Bone marrow (tissue), 2 donors: ENCODE measurements around the gene ERV3-1.
"Not testable (repeated sequence)": the region's sequence is repeated elsewhere in the genome, so short reads cannot be mapped to it uniquely, and the experiment has no call there.

Experiments
- DNase-seq, 2 donors: peaks; one replicate each; lab custom pipeline; 2025; lab: John Stamatoyannopoulos, UW

ERV3-1 gene

GRCh38 chr7:64999165-65000004, 7.1 kb downstream of the ERV3-1 start:
- peak; percentile 9 to 79 for DNase-seq

- no peak for DNase-seq
These were observed 7.7 kb downstream of the ERV3-1 start for GRCh38 chr7:64998865-64999164.

DNA sequence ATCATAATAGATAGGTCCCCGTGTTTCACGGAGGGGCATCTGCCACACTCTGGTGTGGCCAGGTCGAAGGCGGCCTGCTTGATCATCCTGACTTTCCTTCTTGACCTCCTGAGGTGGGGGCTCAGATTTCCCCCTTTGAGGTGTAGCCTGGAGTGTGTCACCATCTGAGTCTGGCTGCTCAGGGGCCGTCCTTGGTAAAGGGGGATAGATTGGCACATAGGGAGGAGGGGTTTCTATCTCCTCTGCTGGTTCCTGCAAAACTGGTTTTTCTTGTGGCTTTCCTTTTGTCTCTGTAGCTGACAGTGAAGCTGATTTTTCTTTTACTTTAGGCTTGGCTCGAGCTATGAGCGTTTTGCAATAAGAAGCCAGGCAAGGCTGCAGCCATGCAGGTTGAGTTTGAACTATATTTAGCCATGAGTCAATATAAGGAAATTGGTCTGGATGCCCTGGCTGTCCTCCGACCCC, 8.5 kb downstream of the ERV3-1 start:
- DNase-seq, result no peak

GRCh38 chr7:64997164-64997908, 9.2 kb downstream of the ERV3-1 start:
- no peak for DNase-seq

GRCh38 chr7:64996305-64996704, 10.2 kb downstream of the ERV3-1 start:
- DNase-seq, result no peak

DNA sequence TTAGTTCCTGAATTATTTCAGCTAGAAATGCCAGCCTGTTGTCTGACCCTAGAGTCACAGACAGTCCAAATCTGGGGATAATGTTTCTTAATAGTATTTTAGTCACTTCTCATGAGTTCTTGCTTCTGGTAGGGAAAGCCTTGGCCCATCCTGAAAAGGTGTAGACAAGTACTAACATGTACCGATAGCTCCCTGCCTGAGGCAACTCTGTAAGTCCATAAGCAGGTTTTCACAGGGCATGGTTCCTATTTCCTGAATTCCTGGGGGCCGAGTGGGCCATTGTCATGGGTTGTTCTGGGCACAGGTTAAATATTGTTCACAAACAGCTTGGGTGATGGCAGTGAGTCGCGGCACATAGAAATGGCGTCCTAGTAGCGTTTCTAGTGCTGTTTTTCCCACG, 12.6 kb downstream of the ERV3-1 start:
- no peak for DNase-seq

DNA sequence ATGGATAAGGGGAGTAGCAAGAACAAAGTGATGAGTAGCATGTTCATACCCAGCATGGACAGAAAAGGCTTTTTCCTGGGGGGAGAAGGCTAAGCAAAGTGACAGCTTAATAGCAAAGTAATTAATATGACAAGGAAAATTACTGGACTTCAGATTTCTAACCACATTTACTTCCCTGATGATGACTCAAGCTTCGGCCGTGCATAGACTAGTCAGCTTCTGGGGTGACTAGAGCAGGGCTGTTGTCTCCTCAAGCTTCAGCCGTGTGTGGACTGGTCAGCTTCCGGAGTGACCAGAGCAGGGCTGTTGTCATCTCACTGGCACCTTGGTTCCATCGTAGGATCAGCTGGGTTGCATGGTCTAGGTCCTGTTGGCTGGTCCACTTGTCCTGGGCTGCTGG, 13.5 kb downstream of the ERV3-1 start:
- DNase-seq, result no peak

GRCh38 chr7:64990936-64991335, 15.6 kb downstream of the ERV3-1 start, which contains the start of gene ZNF117:
Gene ZNF117, minus strand, starts transcription at chr7:64991036.
- no peak for DNase-seq

GRCh38 chr7:64990216-64990615, 16.3 kb downstream of the ERV3-1 start:
- no peak for DNase-seq

- DNase-seq, result no peak
These were observed 27.8 kb downstream of the ERV3-1 start for GRCh38 chr7:64978497-64979203.

DNA sequence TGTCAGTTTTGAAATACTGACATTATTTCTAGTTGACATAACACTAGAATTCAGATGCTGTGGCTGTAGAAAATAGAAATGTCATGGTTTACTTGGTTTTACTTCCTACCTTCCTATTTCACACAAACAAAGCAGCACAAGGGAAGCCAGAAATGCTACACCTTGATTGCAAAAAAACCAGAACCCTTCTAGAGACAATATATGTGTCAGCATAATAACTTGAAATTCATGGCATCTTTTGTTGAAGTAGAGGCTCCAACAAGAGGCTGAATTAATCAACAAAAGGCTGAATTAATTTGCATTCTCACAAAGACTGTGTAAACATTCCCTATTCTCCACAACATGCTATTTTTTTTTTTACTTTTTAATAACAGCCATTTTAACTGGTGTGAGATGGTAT, 40.9 kb downstream of the ERV3-1 start:
- DNase-seq, result no peak

- DNase-seq, result no peak
These were observed 47.3 kb downstream of the ERV3-1 start for GRCh38 chr7:64959072-64959747.

DNA sequence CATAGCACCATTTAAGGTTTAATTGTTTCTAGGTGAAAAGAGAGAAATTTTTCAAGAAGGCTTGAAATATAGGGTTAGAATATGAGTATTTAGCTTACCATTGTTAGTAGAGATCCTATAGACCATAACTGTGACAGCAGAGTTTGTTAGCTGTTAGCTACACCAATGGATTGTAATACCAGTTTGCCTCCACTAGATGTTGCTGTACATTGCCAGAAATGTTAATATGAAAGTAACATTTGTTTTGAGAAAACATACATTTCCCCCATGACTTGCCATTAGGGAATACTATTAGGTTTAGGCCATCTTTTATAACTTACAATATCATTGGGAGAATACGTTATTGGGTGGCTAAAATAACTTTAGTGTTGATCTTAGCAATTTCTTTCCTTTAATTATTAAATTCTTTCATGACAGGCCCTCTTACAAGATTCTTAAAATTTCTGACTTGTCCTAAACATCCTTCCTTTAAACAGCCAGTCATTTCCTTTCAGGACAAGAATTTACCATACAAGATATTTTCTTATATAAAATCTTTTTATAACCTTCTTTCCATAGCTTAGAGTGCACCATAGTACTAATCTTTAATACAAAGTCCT, 55.1 kb downstream of the ERV3-1 start:
- peak in 1 of 2 donors; percentile 53 for DNase-seq

- DNase-seq, result not testable (repeated sequence)
These were observed 55.8 kb downstream of the ERV3-1 start for GRCh38 chr7:64950673-64951072.

DNA sequence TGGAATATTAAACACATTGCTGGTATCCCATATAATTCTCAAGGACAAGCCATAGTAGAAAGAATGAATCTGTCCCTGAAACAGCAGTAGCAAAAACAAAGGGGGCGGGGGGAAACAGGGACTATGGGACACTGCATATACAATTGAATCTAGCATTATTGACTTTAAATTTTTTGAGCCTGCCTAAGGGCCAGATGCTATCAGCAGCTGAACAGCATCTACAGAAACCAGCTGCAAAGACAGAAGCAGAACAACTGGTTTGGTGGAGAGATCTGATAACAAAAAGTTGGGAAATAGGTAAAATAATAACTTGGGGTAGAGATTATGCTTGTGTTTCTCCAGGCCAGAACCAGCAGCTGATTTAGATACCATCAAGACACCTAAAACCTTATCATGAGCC, 57.7 kb downstream of the ERV3-1 start:
- DNase-seq, result not testable (repeated sequence)

- no peak for DNase-seq
These were observed 59.1 kb downstream of the ERV3-1 start for GRCh38 chr7:64947252-64948000.

- DNase-seq, result no peak
These were observed 59.7 kb downstream of the ERV3-1 start for GRCh38 chr7:64946772-64947171.

GRCh38 chr7:64945503-64946175, 60.8 kb downstream of the ERV3-1 start:
- no peak for DNase-seq

DNA sequence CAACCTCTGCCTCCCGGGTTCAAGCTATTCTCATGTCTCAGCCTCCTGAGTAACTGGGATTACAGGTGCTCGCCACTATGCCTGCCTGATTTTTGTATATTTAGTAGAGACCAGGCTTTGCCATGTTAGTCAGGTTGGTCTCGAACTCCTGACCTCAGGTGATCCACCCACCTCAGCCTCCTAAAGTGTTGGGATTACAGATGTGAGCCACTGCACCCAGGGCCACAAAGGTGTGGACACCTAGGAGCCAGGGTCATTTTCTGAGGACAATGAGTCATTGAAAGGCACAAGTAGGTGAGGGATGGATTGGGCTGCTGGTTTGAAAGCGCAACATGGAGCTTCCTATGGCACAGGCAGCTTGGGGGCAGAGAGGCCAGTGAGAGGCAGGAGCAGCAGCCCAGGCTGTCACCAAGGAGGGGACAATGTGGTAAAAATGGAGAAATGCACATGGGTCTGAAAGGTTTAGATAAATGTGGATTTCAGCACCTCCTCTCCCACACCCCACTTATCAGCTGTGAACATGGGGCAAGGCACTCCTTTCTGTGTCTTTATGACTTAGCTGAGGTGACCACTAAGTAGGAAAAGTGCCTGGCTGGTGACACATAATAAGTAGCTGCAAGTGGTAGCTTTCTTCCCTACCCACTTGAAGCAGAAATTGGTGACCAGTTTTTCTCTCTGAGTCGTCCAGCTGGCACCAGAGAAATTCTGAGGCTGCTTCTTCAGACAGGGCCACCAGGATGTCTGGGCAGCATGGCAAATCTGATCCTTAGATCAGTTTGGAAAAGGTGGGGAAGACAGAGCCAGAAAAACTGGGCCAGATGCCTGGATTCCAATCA, 61.6 kb downstream of the ERV3-1 start:
- DNase-seq, result not testable (repeated sequence)
